Activated CD8-positive, alpha-beta T cell treated with anti-CD3 and anti-CD28 coated beads for 36 hours (primary cell): ENCODE results near the gene CD48. TPM values are rescaled to one million over a fixed set of nuclear protein-coding genes. Genes with fewer than 3 reads are reported as not detected.

ENCODE experiments used
- ATAC-seq: fragments of 200-7000 bp; cut with Tn5 transposase; one replicate; pipeline ENCODE4 v1.10.0; 2021; ENCODE audit warnings: mild to moderate bottlenecking, moderate library complexity
- CTCF ChIA-PET: fragments of 350-600 bp; sonication (Branson Sonifier 250); formaldehyde crosslinking; loops from one replicate; lab custom pipeline; 2021; ENCODE audit warnings: antibody characterized with exemption; lab: Charles Lee
- POLR2A ChIA-PET: fragments of 350-600 bp; sonication (Branson Sonifier 250); formaldehyde crosslinking; loops from one replicate; lab custom pipeline; 2021; ENCODE audit warnings: antibody characterized with exemption; lab: Charles Lee
- DNase-seq: peaks from one replicate; pipeline ENCODE4 v3.0.0-alpha.2; 2020
- H3K27ac Mint-ChIP-seq: one replicate; pipeline ENCODE4 v1.8.0; 2021; ENCODE audit warnings: mild to moderate bottlenecking, mixed read lengths
- H3K27me3 Mint-ChIP-seq: one replicate; pipeline ENCODE4 v1.8.0; 2021; ENCODE audit warnings: mixed read lengths
- H3K36me3 Mint-ChIP-seq: one replicate; pipeline ENCODE4 v1.8.0; 2021; ENCODE audit warnings: low read depth, mixed read lengths
- H3K4me1 Mint-ChIP-seq: one replicate; pipeline ENCODE4 v1.8.0; 2021; ENCODE audit warnings: low read depth, mixed read lengths
- H3K4me3 Mint-ChIP-seq: one replicate; pipeline ENCODE4 v1.8.0; 2021; ENCODE audit warnings: mild to moderate bottlenecking, moderate library complexity, mixed read lengths
- H3K9me3 Mint-ChIP-seq: one replicate; pipeline ENCODE4 v1.8.0; 2021; ENCODE audit warnings: mixed read lengths
- intact Hi-C: fragments of 100-400 bp; cut with micrococcal nuclease; formaldehyde crosslinking; loops from one replicate; pipeline ENCODE4 v1.10.0; 2022
- total RNA-seq, 2 experiments: library from RNA; stranded (reverse); gene quantifications; one replicate each; pipeline ENCODE4 v1.2.3, GENCODE V29; 2021
- TF ChIP-seq, protein P1 (sequence below): fragments of 200-600 bp; IDR thresholded peaks from one replicate; pipeline ENCODE4 v1.8.0; 2022; ENCODE audit warnings: antibody characterized with exemption, mild to moderate bottlenecking

Gene CD48
- total RNA-seq, 2 experiments from 2014 or later: 379 to 388 TPM

DNA sequence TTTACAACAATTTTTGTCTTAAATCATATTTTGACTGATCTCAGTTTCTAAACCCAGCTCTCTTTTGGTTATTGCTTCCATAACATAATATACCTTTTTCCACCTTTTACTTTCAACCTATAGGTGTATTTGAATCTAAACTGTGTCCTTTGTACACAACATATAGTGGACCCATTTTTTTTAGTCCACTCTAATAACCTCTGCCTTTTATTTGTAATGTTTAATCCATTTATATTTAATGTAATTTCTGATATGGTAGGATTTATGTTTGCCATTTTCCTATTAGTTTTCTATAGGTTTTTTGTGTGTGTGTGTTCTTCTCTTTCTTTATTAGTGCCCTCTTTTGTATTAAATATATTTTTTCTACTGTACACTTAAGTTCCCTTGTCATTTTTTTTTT lies 42.3 kb downstream of the CD48 start:
- Mint-ChIP-seq H3K27ac (no peak overlapping the region), H3K27me3 (no peaks in the 10 kb centered on the region), H3K9me3 (peaks cover 4% of the 10 kb centered on the region), H3K4me3 (no peak overlapping the region), H3K4me1 (peaks cover 39% of the 10 kb centered on the region), H3K36me3 (peaks cover 25% of the 10 kb centered on the region)
- intact Hi-C loops: no loop called here
- DNase-seq (no peak), ATAC-seq (no peak)
- ChIA-PET POLR2A (interaction anchor here (0.6 kb wide), 1 partner anchor 9 kb away, joined by 3 read pairs; no protein-coding TSS in a partner anchor), CTCF (interaction anchor here (1.4 to 2.1 kb wide), 4 partner anchors 12 to 99 kb away, joined by 4 to 18 read pairs (median 6); no protein-coding TSS in a partner anchor)
- TF ChIP-seq, protein P1, sequence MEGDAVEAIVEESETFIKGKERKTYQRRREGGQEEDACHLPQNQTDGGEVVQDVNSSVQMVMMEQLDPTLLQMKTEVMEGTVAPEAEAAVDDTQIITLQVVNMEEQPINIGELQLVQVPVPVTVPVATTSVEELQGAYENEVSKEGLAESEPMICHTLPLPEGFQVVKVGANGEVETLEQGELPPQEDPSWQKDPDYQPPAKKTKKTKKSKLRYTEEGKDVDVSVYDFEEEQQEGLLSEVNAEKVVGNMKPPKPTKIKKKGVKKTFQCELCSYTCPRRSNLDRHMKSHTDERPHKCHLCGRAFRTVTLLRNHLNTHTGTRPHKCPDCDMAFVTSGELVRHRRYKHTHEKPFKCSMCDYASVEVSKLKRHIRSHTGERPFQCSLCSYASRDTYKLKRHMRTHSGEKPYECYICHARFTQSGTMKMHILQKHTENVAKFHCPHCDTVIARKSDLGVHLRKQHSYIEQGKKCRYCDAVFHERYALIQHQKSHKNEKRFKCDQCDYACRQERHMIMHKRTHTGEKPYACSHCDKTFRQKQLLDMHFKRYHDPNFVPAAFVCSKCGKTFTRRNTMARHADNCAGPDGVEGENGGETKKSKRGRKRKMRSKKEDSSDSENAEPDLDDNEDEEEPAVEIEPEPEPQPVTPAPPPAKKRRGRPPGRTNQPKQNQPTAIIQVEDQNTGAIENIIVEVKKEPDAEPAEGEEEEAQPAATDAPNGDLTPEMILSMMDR: no peak

DNA sequence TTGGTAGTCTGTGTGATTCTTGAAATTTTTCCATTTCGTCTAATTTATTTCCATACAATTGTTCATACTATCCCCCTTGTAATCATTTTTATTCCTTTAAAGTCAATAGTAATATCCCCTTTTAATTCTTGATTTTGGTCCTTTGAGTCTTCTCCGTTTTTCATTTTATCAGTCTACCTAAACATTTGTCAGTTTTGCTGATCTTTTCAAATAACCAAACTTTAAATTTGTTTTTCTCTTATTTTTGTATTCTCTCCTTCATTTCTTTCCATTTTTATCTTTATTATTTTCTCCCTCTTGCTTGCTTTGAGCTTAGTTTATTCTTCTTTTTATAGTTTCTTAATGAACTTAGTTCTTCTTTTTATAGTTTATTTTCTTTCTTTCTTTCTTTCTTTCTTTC lies 43.7 kb downstream of the CD48 start:
- ATAC-seq: no peak
- POLR2A ChIA-PET: interaction anchor here (0.6 to 0.8 kb wide), 4 partner anchors 43 to 204 kb away, joined by 3 read pairs; no protein-coding TSS in a partner anchor
- Mint-ChIP-seq H3K4me1 (peaks cover 50% of the 10 kb centered on the region), H3K27ac (no peak overlapping the region), H3K4me3 (no peak overlapping the region), H3K36me3 (peaks cover 27% of the 10 kb centered on the region), H3K9me3 (peaks cover 4% of the 10 kb centered on the region), H3K27me3 (no peaks in the 10 kb centered on the region)
- CTCF ChIA-PET: interaction anchor here (1.2 to 2.1 kb wide), 4 partner anchors 13 to 49 kb away, joined by 3 to 18 read pairs (median 6); partner anchors contain the start of gene SLAMF1
- DNase-seq: no peak
- TF ChIP-seq, protein P1: no peak
- intact Hi-C loops: no loop called here

DNA sequence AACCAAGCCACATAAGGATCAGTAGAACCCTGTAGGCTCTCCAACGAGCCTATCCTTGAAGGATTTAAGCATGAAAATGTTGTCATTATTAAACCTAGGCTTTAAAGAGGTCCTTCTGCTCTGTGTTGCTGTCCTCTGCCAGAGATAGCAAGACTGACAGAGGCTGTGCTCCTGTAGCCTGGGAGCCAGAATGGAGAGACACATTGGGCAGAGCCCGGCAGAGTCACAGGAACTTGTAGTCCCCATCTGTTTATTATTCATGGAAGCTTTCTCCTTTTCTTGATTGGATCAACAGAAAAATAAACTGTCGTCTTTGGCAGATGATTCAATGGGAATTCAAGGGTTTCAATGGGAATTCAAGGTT lies 45.6 kb downstream of the CD48 start:
- no peaks in the 10 kb centered on the region for H3K27me3 Mint-ChIP-seq
- ATAC-seq: peak; percentile 31
- peak overlapping the region; percentile 51 for H3K4me3 Mint-ChIP-seq
- peaks cover 4% of the 10 kb centered on the region for H3K9me3 Mint-ChIP-seq
- H3K36me3 Mint-ChIP-seq: peaks cover 24% of the 10 kb centered on the region
- TF ChIP-seq, protein P1: no peak
- DNase-seq: no peak
- peaks cover 59% of the 10 kb centered on the region for H3K4me1 Mint-ChIP-seq
- CTCF ChIA-PET: interaction anchor here (1.0 to 3.5 kb wide), 2 partner anchors 9 to 15 kb away, joined by 3 to 22 read pairs; no protein-coding TSS in a partner anchor
- peak overlapping the region; percentile 86 for H3K27ac Mint-ChIP-seq
- POLR2A ChIA-PET: interaction anchor here (1.0 to 1.9 kb wide), 3 partner anchors 9 to 41 kb away, joined by 5 to 7 read pairs (median 6); no protein-coding TSS in a partner anchor
- intact Hi-C loops: no loop called here

DNA sequence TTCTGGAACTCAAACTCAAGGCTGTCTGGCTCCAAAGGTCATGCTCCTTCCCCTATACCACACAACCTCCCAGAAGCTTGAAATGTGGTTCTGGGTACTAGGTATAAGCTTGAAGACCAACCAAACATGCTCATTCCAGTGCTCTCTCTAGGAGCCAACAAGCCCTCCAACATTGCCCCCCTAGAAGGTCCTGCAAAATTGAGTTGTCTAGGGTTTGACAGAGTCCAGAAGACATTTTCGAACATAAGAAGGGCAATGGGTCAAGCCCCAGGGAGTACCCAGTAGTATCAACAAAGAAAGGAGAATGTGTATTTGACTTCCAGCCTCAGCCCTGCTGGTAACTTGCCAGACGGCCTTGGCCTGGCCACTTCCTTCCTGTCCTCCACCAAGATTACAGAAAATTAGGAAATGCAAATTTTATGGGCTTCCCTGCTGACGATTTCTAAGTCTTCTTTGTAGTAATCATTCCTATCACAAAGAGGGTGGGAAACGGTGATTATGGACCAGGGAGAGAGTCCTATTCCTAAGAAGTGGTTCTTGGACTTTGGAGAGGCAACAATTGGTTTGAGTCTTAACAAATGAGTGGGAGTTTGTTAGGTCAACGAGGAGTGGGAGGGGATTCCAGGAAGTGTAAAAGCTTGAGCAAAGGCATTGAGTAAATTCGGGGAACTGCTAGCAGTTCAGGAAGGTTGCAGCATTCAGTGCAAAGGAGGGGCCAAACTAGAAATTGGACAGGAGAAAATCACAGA lies 46.1 kb downstream of the CD48 start:
- DNase-seq: peak; percentile 68
- ChIA-PET POLR2A (interaction anchor here (1.0 to 1.9 kb wide), 6 partner anchors 9 to 383 kb away, joined by 3 to 7 read pairs (median 5); no protein-coding TSS in a partner anchor), CTCF (interaction anchor here (1.0 to 3.5 kb wide), 3 partner anchors 9 to 121 kb away, joined by 3 to 22 read pairs (median 4); no protein-coding TSS in a partner anchor)
- H3K27me3 Mint-ChIP-seq: no peaks in the 10 kb centered on the region
- peaks cover 20% of the 10 kb centered on the region for H3K36me3 Mint-ChIP-seq
- peaks cover 6% of the 10 kb centered on the region for H3K9me3 Mint-ChIP-seq
- H3K4me3 Mint-ChIP-seq: peak overlapping the region; percentile 51
- TF ChIP-seq, protein P1: no peak
- intact Hi-C loops: no loop called here
- ATAC-seq: peak; percentile 57
- H3K4me1 Mint-ChIP-seq: peaks cover 55% of the 10 kb centered on the region
- H3K27ac Mint-ChIP-seq: peak overlapping the region; percentile 86
